Body of pancreas (tissue), 4 donors: ENCODE measurements around the gene PKP1.

Source experiments
- POLR2A ChIP-seq, 3 donors: fragments of 450-650 bp; IDR thresholded peaks; one replicate each; pipeline ENCODE4 v1.6.1; 2016; ENCODE audit warnings: antibody characterized with exemption in 3 of 3, mild to moderate bottlenecking in 2 of 3
- TF ChIP-seq, protein P1 (sequence below), 7 experiments: fragments of 450-650 bp in 4 of 7; fragments of 200-600 bp in 3 of 7; sonication (generic) in 3 of 7; IDR thresholded peaks; one replicate each; pipeline ENCODE4 v1.5.1; 2016 to 2019; ENCODE audit warnings: antibody characterized with exemption in 7 of 7

DNA sequence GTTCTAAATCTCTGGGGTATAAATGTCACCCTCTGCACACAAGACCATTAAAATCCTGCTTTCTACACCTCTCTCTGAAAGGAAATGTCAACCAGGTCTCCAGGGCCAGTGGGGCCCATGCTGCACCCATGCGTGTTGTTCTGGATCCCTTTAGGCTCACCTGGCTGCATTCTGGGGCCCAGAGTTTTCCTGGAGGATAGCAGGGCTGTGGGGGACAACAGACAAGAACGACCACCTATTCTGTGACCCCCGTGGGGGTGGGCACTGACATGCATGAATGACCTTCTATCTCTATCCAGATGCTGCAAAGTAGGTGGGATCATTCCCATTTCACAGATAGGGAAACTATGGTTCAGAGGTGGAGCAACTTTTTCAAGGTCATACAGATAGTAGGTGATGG is 52.6 kb downstream of the PKP1 start:
- TF ChIP-seq, protein P1, sequence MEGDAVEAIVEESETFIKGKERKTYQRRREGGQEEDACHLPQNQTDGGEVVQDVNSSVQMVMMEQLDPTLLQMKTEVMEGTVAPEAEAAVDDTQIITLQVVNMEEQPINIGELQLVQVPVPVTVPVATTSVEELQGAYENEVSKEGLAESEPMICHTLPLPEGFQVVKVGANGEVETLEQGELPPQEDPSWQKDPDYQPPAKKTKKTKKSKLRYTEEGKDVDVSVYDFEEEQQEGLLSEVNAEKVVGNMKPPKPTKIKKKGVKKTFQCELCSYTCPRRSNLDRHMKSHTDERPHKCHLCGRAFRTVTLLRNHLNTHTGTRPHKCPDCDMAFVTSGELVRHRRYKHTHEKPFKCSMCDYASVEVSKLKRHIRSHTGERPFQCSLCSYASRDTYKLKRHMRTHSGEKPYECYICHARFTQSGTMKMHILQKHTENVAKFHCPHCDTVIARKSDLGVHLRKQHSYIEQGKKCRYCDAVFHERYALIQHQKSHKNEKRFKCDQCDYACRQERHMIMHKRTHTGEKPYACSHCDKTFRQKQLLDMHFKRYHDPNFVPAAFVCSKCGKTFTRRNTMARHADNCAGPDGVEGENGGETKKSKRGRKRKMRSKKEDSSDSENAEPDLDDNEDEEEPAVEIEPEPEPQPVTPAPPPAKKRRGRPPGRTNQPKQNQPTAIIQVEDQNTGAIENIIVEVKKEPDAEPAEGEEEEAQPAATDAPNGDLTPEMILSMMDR (IDR thresholded peaks at IDR 0.05), result no peak
- no peak for TF ChIP-seq POLR2A (IDR thresholded peaks at IDR 0.05)
